Choroid plexus epithelial cell (primary cell): ENCODE results near the gene SIMC1.

Experiments used
- DNase-seq: peaks from one replicate; pipeline ENCODE4 v3.0.0-alpha.2; 2010; ENCODE audit warnings: low read depth
- H3K4me3 ChIP-seq: 2 replicates; pipeline ENCODE4 v1.5.1; 2011; ENCODE audit warnings: low read depth, mild to moderate bottlenecking, control low read depth, low read length, moderate library complexity
- TF ChIP-seq, protein P1 (sequence below): conservative IDR thresholded peaks from 2 replicates; pipeline ENCODE4 v1.5.1; 2011; ENCODE audit warnings: low read depth, mild to moderate bottlenecking, control low read depth, inconsistent platforms, low read length, moderate library complexity

SIMC1 gene

GRCh38 chr5:176383248-176383905, 145.2 kb downstream of the SIMC1 start:
- TF ChIP-seq, protein P1, sequence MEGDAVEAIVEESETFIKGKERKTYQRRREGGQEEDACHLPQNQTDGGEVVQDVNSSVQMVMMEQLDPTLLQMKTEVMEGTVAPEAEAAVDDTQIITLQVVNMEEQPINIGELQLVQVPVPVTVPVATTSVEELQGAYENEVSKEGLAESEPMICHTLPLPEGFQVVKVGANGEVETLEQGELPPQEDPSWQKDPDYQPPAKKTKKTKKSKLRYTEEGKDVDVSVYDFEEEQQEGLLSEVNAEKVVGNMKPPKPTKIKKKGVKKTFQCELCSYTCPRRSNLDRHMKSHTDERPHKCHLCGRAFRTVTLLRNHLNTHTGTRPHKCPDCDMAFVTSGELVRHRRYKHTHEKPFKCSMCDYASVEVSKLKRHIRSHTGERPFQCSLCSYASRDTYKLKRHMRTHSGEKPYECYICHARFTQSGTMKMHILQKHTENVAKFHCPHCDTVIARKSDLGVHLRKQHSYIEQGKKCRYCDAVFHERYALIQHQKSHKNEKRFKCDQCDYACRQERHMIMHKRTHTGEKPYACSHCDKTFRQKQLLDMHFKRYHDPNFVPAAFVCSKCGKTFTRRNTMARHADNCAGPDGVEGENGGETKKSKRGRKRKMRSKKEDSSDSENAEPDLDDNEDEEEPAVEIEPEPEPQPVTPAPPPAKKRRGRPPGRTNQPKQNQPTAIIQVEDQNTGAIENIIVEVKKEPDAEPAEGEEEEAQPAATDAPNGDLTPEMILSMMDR = no peak
- DNase-seq = no peak
- H3K4me3 ChIP-seq = no peak overlapping the region

GRCh38 chr5:176383961-176384360, 145.7 kb downstream of the SIMC1 start:
- no peak overlapping the region for H3K4me3 ChIP-seq
- DNase-seq = no peak
- TF ChIP-seq, protein P1 = no peak

DNA sequence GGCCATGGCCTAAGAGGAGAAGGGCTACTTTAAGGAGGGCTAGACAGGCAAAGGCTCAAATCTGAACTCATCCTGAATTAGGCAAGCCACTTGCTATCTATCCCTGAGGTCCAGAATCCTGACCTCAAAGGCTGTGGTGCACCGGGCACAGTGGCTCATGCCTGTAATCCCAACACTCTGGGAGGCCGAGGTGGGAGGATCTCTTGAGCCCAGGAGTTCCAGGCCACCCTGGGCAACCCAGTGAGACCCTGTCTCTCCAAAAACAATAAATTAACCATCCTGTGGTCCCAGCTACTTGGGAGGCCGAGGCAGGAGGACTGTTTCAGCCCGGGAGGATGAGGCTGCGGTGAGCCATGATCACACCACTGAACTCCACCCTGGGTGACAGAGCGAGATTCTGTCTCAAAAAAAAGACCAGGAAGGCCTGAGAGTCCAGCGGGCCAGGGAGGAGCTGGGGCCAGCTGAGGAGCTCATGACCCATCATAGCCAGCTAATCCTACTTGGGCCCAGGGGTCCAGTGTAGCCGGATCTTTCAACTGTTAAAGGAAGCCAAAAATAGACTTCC, 146.2 kb downstream of the SIMC1 start:
- no peak overlapping the region for H3K4me3 ChIP-seq
- TF ChIP-seq, protein P1 = no peak
- DNase-seq = no peak

DNA sequence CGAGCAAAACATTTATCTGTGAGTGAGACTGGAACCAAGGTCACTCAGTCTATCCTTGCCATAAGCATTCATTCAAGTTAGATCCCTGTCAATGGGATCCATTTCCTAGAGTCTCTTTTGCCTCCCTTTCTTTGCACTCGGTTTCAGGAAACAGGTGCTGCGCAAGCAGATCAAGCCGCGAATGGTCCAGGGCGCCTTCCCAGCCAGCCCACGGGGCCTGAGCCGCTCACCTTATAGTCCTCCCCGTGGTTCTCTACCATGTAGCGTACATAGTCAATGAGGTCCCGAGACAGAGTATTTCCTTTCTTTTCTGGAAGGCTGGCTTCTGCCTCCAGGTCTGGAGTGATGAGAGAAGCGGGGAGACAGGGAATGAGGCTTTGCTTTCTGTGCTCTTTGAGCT, 146.8 kb downstream of the SIMC1 start:
- H3K4me3 ChIP-seq = no peak overlapping the region
- no peak for DNase-seq
- TF ChIP-seq, protein P1 = no peak

DNA sequence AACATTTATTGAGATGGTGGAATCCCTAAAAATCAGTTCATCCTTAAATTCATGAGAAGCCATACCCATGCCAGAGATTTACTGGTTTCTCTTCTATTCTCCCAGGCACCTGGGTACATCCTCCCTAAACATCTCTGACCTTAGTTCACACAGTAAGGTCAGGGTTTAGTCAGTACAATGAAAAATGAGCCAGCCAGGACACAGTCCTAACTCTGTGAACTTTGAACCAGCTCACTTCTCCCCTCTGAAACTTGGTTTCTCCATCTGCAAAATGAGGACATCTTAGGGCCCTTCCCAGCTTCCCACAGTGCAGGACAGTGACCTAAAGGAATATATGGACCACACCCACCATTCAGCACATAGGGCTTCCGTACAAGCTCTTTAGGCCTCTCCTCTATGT, 148.3 kb downstream of the SIMC1 start:
- TF ChIP-seq, protein P1 = no peak
- H3K4me3 ChIP-seq = no peak overlapping the region

DNA sequence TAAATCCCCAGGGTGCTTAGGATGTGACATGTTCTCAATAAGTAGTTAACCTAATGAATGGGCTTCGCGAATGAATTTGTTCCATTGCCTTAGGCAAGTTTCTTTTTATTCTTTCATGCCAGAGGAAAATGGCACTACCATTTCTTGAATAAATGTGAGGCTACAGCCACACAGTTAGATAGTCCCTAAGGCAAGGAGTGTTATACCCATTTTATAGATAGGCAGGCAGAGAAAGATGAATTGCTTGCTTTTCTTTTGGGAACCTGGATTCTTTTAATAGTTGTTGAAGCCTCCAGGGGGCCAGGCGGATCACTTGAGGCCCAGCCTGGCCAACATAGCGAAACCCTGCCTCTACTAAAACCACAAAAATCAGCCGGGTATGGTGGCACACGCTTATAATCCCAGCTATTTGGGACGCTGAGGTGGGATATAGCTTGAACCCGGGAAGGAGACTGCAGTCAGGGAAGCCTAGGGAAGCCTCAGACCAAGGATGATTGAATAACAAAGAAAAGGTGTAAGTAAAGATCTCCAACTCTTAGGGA, 149.2 kb downstream of the SIMC1 start:
- DNase-seq = peak; percentile 27
- peak overlapping the region; percentile 92 for H3K4me3 ChIP-seq
- TF ChIP-seq, protein P1 = peak; percentile 30

More for the DNA sequence above, 148.3 kb downstream of the SIMC1 start:
- no peak for DNase-seq
